Left forelimb (tissue), 1 donor: Measurements from ENCODE around the gene GOLGA6L25.
"Not testable (repeated sequence)": the region's sequence is repeated elsewhere in the genome, so short reads cannot be mapped to it uniquely, and the experiment has no call there.

ENCODE experiments used
- DNase-seq: peaks from one replicate; pipeline ENCODE4 v3.0.0-alpha.2; 2018; ENCODE audit warnings: low spot score

Gene GOLGA6L25, protein sequence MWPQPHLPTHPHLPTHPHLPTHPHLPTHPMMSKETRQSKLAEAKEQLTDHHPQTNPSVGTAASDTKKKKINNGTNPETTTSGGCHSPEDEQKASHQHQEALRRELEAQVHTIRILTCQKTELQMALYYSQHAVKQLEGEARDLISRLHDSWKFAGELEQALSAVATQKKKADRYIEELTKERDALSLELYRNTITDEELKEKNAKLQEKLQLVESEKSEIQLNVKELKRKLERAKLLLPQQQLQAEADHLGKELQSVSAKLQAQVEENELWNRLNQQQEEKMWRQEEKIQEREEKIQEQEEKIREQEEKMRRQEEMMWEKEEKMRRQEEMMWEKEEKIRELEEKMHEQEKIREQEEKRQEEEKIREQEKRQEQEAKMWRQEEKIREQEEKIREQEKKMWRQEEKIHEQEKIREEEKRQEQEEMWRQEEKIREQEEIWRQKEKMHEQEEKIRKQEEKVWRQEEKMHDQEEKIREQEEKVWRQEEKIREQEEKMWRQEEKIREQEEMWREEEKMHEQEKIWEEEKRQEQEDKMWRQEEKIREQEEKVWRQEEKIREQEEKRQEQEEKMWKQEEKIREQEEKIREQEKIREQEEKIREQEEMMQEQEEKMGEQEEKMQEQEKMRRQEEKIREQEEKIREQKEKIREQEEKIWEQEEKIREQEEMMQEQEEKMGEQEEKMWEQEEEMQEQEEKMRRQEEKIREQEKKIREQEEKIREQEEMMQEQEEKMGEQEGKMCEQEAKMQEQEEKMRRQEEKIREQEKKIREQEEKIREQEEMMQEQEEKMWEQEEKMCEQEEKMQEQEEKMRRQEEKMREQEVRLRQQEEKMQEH

DNA sequence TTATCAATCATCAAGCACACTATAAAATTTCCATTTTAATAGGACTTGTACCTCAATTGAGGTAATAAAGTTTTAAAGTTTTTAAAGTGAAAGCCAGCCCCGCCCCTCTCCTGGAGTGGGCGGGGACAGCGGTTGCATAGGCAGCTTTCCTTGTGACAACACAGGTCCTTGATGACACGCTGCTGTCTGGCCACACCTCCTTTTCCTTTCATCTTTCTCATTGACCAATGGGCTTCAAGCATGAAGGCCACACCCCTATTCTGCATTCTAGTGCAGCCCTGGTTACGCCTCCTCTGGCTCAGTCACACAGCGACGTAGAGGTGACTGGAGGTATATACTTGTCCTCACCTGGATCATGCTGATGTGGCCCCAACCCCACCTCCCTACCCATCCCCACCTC is at the start of gene GOLGA6L25:
TSS of gene GOLGA6L25 (plus strand) at position 301 of the 400 bp plus-strand sequence. CDS start at position 362, 61 bp downstream.
- not testable (repeated sequence) for DNase-seq

- DNase-seq, result not testable (repeated sequence)
Observed at GRCh38 chr15:28508217-28508889, 45.0 kb upstream of the GOLGA6L25 start.

DNA sequence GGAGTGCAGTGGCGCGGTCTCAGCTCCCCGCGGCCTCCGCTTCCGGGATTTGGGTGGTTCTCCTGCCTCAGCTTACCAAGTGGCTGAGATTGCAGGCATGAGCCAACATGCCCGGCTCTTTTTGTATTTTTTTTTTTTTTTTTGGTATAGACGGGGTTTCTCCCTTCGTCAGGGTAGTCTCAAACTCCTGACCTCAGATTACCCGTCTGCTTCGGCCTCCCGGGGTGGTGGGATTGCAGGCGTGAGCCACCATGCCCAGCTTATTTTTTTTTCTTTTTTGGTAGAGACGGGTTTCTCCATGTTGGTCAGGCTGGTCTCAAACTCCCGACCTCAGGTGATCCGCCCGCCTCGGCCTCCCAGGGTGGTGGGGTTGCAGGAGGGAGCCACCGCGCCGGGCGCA is 39.2 kb upstream of the GOLGA6L25 start:
- DNase-seq, result not testable (repeated sequence)

GRCh38 chr15:28515208-28515607 is 38.2 kb upstream of the GOLGA6L25 start:
- not testable (repeated sequence) for DNase-seq

- DNase-seq, result not testable (repeated sequence)
Observed at GRCh38 chr15:28532954-28533353, 20.4 kb upstream of the GOLGA6L25 start, which contains the start of gene GOLGA8G. GOLGA8G (minus strand) TSS chr15:28532971; CDS start chr15:28532909, 62 bp downstream.

DNA sequence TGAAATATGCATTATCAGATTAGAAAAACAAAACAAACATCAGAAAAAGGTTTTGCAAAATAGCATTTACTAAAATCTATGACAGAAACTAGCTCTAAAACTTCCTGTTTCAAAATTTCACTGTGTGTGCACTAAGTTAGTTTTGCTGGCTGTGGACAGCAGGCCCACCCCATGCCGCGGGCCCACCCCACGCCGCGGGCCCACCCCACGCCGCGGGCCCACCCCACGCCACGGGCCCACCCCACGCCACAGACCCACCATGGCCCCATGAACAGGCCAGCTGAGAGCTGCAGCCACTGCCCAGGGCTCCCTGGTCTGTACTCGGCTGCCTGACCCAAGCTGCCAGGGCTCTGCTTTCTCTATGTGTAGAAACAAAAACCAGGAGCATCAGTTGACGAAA is 20.0 kb downstream of the GOLGA6L25 start:
- DNase-seq, result not testable (repeated sequence)

GRCh38 chr15:28588977-28589606 is 35.7 kb downstream of the GOLGA6L25 start:
- not testable (repeated sequence) for DNase-seq

- DNase-seq, result not testable (repeated sequence)
Observed at GRCh38 chr15:28589769-28590168, 36.4 kb downstream of the GOLGA6L25 start.

GRCh38 chr15:28592395-28592794 is 39.0 kb downstream of the GOLGA6L25 start:
- DNase-seq, result not testable (repeated sequence)

DNA sequence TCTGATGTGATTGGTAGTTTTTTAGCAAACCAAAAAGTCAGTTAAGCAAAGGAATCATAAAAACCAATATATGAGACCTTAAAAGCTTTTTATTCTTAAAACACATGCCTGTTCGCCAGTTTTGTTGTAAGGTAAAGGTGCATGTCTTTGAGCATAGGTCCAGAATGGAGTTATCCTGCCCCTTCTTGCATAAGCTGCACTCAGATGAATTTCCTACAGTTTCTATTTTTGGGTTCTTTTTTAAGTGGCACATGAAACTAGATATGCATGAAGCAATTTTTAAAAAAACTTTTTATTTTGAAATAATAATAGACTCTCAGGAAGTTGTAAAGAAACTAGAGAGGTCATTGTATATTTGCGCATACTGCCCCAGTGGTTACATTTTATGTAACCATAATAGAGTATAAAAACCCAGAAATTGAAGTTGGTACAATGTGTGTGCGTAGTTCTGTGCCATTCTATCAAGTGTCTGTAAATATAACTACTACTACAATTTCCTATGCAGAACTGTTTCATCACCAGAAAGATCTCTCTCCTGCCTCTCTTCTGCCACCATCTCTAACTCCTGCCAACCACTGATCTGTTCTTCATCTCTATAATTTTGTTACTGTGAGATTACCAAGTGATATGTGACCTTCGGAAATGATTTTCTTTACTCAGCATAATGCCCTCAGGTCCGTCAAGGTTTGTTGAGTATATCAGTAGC is 40.2 kb downstream of the GOLGA6L25 start:
- not testable (repeated sequence) for DNase-seq

GRCh38 chr15:28597471-28597870 is 44.1 kb downstream of the GOLGA6L25 start:
- not testable (repeated sequence) for DNase-seq

DNA sequence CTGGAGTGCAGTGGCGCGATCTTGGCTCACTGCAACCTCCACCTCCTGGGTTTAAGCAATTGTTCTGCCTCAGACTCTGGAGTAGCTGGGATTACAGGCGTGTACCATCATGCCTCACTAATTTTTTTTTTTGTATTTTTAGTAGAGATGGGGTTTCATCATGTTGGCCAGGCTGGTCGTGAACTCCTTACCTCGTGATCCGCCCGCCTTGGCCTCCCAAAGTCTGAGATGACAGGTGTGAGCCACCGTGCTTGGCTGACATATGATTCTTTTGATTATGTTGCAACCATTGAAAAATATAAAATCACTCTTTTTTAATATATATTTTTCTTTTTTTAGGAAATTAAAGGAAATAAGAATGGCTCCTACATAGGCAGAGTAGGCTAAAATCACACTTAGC is 44.8 kb downstream of the GOLGA6L25 start:
- not testable (repeated sequence) for DNase-seq

GRCh38 chr15:28602152-28602551 is 48.8 kb downstream of the GOLGA6L25 start:
- DNase-seq, result not testable (repeated sequence)
